CD14-positive monocyte (primary cell): ENCODE results near the gene KCNJ6. TPM values are rescaled to one million over a fixed set of nuclear protein-coding genes. Genes with fewer than 3 reads are reported as not detected.

Experiments
- DNase-seq, 3 donors: peaks; one replicate each; pipeline ENCODE4 v3.0.0-alpha.2; 2011 to 2022
- H2AFZ ChIP-seq: 2 replicates; pipeline ENCODE4 v1.6.0; 2012; ENCODE audit warnings: mild to moderate bottlenecking, low read depth, low read length, inconsistent platforms; ENCODE audit not compliant: insufficient read depth, poor library complexity, severe bottlenecking
- H3K27ac ChIP-seq, 2 donors: 1 replicate in 1 of 2; 2 replicates in 1 of 2; pipeline ENCODE4 v1.5.1; 2012 to 2013; ENCODE audit warnings: low read length in 2 of 2, control low read depth in 1 of 2, inconsistent platforms in 1 of 2, low read depth in 1 of 2, mild to moderate bottlenecking in 1 of 2
- H3K27me3 ChIP-seq, 2 donors: one replicate each; pipeline versions ENCODE4 v1.6.0 to v1.6.1; 2011 to 2013; ENCODE audit warnings: low read length in 2 of 2; ENCODE audit not compliant: control insufficient read depth in 2 of 2, insufficient read depth in 2 of 2
- H3K36me3 ChIP-seq, 2 donors: replicated peaks in 1 of 2; 1 replicate in 1 of 2; 2 replicates in 1 of 2; pipeline versions ENCODE4 v1.5.1 to v1.6.1; 2012 to 2013; ENCODE audit warnings: low read length in 2 of 2, control low read depth in 1 of 2, inconsistent platforms in 1 of 2, mild to moderate bottlenecking in 1 of 2; ENCODE audit not compliant: insufficient read depth in 2 of 2, control insufficient read depth in 1 of 2
- H3K4me1 ChIP-seq, 2 donors: 1 replicate in 1 of 2; 2 replicates in 1 of 2; pipeline versions ENCODE4 v1.5.1 to v1.6.1; 2012 to 2013; ENCODE audit warnings: low read length in 2 of 2, control low read depth in 1 of 2, inconsistent platforms in 1 of 2, mild to moderate bottlenecking in 1 of 2, moderate library complexity in 1 of 2; ENCODE audit not compliant: insufficient read depth in 2 of 2, control insufficient read depth in 1 of 2
- H3K4me2 ChIP-seq: replicated peaks from 2 replicates; pipeline ENCODE3; 2012; ENCODE audit warnings: low read length, moderate library complexity, mild to moderate bottlenecking; ENCODE audit not compliant: poor library complexity, severe bottlenecking; ENCODE audit errors: extremely low read depth
- H3K4me3 ChIP-seq, 3 experiments: fragments of 200-600 bp in 1 of 3; sonication (generic) in 1 of 3; replicated peaks in 1 of 3; 1 replicate in 2 of 3; 2 replicates in 1 of 3; pipeline ENCODE4 v1.5.1; 2011 to 2013; ENCODE audit warnings: low read length in 3 of 3, mild to moderate bottlenecking in 3 of 3, control low read depth in 2 of 3, low read depth in 2 of 3, inconsistent platforms in 1 of 3, moderate library complexity in 1 of 3
- H3K79me2 ChIP-seq: 2 replicates; pipeline ENCODE4 v1.6.0; 2012; ENCODE audit warnings: mild to moderate bottlenecking, control low read depth, inconsistent platforms, low read length, moderate library complexity; ENCODE audit not compliant: insufficient read depth
- H3K9ac ChIP-seq: 2 replicates; pipeline ENCODE4 v1.6.0; 2017; ENCODE audit warnings: low read length, mild to moderate bottlenecking; ENCODE audit not compliant: insufficient read depth, poor library complexity, severe bottlenecking
- H3K9me3 ChIP-seq, 2 donors: replicated peaks in 1 of 2; 1 replicate in 1 of 2; 2 replicates in 1 of 2; pipeline versions ENCODE4 v1.5.1 to v1.6.1; 2012 to 2013; ENCODE audit warnings: low read length in 2 of 2, control low read depth in 1 of 2; ENCODE audit not compliant: control insufficient read depth in 1 of 2, insufficient read depth in 1 of 2
- H4K20me1 ChIP-seq: 2 replicates; pipeline ENCODE4 v1.6.0; 2012; ENCODE audit warnings: mild to moderate bottlenecking, low read length, control low read depth, moderate library complexity; ENCODE audit not compliant: insufficient read depth
- H3K27ac Mint-ChIP-seq, 7 donors: one replicate each; pipeline ENCODE4 v1.8.0; 2020; ENCODE audit warnings: mild to moderate bottlenecking in 7 of 7, mixed read lengths in 7 of 7, moderate library complexity in 6 of 7, inconsistent platforms in 2 of 7
- H3K27me3 Mint-ChIP-seq, 3 donors: one replicate each; pipeline ENCODE4 v1.8.0; 2021 to 2022; ENCODE audit warnings: low read depth in 3 of 3, mild to moderate bottlenecking in 3 of 3, mixed read lengths in 3 of 3, moderate library complexity in 3 of 3, inconsistent platforms in 1 of 3
- H3K36me3 Mint-ChIP-seq, 2 donors: one replicate each; pipeline ENCODE4 v1.8.0; 2020; ENCODE audit warnings: mixed read lengths in 2 of 2, inconsistent platforms in 1 of 2, mild to moderate bottlenecking in 1 of 2
- H3K4me1 Mint-ChIP-seq: one replicate; pipeline ENCODE4 v1.8.0; 2020; ENCODE audit warnings: mild to moderate bottlenecking, mixed read lengths
- H3K4me3 Mint-ChIP-seq, 2 donors: one replicate each; pipeline ENCODE4 v1.8.0; 2020; ENCODE audit warnings: mild to moderate bottlenecking in 2 of 2, mixed read lengths in 2 of 2, moderate library complexity in 1 of 2
- H3K9me3 Mint-ChIP-seq, 7 donors: one replicate each; pipeline ENCODE4 v1.8.0; 2020 to 2022; ENCODE audit warnings: mixed read lengths in 7 of 7, mild to moderate bottlenecking in 6 of 7, moderate library complexity in 6 of 7, inconsistent platforms in 2 of 7
- CTCF ChIP-seq: fragments of 200-600 bp; IDR thresholded peaks from one replicate; pipeline ENCODE4 v1.8.0; 2022; ENCODE audit warnings: antibody characterized with exemption, mild to moderate bottlenecking
- WGBS: methylation state at CpG from one replicate; pipeline ENCODE4 v1.1.5; 2013; ENCODE audit warnings: missing lambda C conversion rate; ENCODE audit not compliant: insufficient coverage; 5-methylcytosine and 5-hydroxymethylcytosine counted together
- intact Hi-C, 2 donors: fragments of 100-400 bp; cut with micrococcal nuclease; formaldehyde crosslinking; loops; one replicate each; pipeline versions ENCODE4 v1.15.0 to v1.15.1; 2023
- polyA plus RNA-seq, 3 donors: library from polyadenylated mRNA; depleted of rRNA in 1 of 3; unstranded in 2 of 3; stranded (reverse) in 1 of 3; fragments of 300-500 nt in 2 of 3; fragments of >200 nt in 1 of 3; fragmentation: Illumina TruSeq in 2 of 3; gene quantifications; 1 replicate in 2 of 3; 2 replicates in 1 of 3; pipeline ENCODE4 v1.2.3, GENCODE V29; 2012 to 2021

Gene KCNJ6
- polyA plus RNA-seq, 3 donors: not detected

GRCh38 chr21:37711836-37712568, 204.3 kb downstream of the KCNJ6 start:
- Histone ChIP-seq H4K20me1 (no peaks in the 10 kb centered on the region), H3K36me3 (no peaks in the 10 kb centered on the region), H3K4me1 (no peaks in the 10 kb centered on the region), H3K9ac (no peak overlapping the region), H3K79me2 (no peaks in the 10 kb centered on the region), H3K9me3 (no peaks in the 10 kb centered on the region), H3K27ac (no peak overlapping the region), H3K4me2 (no peak overlapping the region), H3K4me3 (no peak overlapping the region), H2AFZ (no peak overlapping the region), H3K27me3 (peaks cover 2 to 4% of the 10 kb centered on the region in 2 donors)
- DNase-seq: peak; percentile 33 to 56 (median 54)
- Mint-ChIP-seq H3K27me3 (peaks cover 6 to 21% (median 8%) of the 10 kb centered on the region in 3 donors), H3K4me3 (no peak overlapping the region), H3K27ac (no peak overlapping the region), H3K9me3 (no peaks in the 10 kb centered on the region), H3K36me3 (no peaks in the 10 kb centered on the region), H3K4me1 (no peaks in the 10 kb centered on the region)
- intact Hi-C loops: loop anchor here in 1 of 2 donors (5.0 kb wide), 3 partner anchors 205 to 645 kb away; partner anchors contain the start of gene KCNJ6
- peak; percentile 80 for TF ChIP-seq CTCF
- no CpG with 5 or more reads among the region's 3 CpGs for WGBS

GRCh38 chr21:37711286-37711829, 204.9 kb downstream of the KCNJ6 start:
- Histone ChIP-seq H3K79me2 (no peaks in the 10 kb centered on the region), H3K9me3 (no peaks in the 10 kb centered on the region), H3K27ac (no peak overlapping the region), H3K27me3 (peaks cover 2 to 4% of the 10 kb centered on the region in 2 donors), H3K36me3 (no peaks in the 10 kb centered on the region), H3K4me3 (no peak overlapping the region), H3K9ac (no peak overlapping the region), H2AFZ (no peak overlapping the region), H3K4me2 (no peak overlapping the region), H4K20me1 (no peaks in the 10 kb centered on the region), H3K4me1 (no peaks in the 10 kb centered on the region)
- Mint-ChIP-seq H3K27ac (no peak overlapping the region), H3K4me1 (no peaks in the 10 kb centered on the region), H3K27me3 (peaks cover 4 to 21% (median 8%) of the 10 kb centered on the region in 3 donors), H3K9me3 (no peaks in the 10 kb centered on the region), H3K36me3 (no peaks in the 10 kb centered on the region), H3K4me3 (no peak overlapping the region)
- no peak for TF ChIP-seq CTCF
- intact Hi-C loops: loop anchor here in 1 of 2 donors (5.0 kb wide), 3 partner anchors 206 to 646 kb away; partner anchors contain the start of gene KCNJ6
- DNase-seq: no peak
- WGBS: 80% methylated on average over 5 of the region's 9 CpGs
